Prostate gland (tissue), 2 donors: ENCODE measurements around the gene CARS1.

Source experiments
- POLR2A ChIP-seq: fragments of 450-650 bp; IDR thresholded peaks from one replicate; pipeline ENCODE4 v1.6.1; 2016; ENCODE audit warnings: antibody characterized with exemption, mild to moderate bottlenecking
- TF ChIP-seq, protein P1 (sequence below), 4 experiments: fragments of 200-600 bp in 2 of 4; fragments of 450-650 bp in 2 of 4; sonication (generic) in 2 of 4; IDR thresholded peaks; 1 replicate in 3 of 4; 2 replicates in 1 of 4; pipeline ENCODE4 v1.5.1; 2016 to 2019; ENCODE audit warnings: antibody characterized with exemption in 4 of 4, mild to moderate bottlenecking in 2 of 4, moderate library complexity in 2 of 4

DNA sequence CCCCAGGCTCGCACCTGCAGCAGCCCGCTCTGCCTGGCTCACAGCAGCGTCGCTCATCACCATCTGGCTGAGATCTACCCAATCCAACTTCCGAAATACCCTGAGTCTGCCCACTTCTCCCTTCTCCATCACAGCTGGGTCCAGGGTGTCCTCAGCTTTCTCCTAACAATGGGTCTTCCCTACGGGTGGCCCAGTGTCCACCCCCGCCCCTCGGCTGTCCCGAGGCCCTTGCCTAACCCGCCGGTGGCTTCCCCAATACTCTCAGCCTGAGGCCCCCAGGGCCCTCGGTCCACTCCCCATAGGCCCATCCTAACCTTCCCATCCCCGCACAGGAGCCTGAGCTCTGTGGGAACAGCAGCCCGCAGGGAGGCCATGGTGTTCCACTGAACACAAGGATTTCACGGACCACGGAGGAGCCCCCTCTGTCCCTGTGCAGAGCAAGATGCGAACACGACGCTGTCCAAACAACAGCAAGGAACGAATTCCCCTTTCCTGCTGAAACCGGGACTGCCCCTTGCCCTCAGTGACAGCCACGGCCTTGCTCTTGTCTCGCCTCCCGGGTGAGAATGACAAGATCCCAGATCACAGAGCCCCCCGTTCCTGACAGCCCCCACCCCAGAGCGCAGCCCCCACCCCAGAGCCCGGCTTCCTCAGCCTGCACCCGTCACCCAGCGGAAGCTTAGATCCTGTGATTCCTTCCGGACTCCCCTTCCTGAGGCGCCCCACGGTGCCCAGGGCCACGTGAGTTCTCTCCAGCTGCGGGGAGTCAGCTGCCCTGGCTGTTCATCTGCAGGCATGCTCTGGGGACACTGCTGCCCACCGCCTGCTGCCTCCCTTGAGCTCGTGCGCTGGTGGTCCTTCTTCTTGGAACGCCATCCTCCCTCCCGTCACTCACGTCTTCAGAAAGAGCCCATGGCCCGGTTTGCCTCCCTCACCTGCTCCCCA, 48.8 kb upstream of the CARS1 start:
- TF ChIP-seq POLR2A = no peak
- TF ChIP-seq, protein P1, sequence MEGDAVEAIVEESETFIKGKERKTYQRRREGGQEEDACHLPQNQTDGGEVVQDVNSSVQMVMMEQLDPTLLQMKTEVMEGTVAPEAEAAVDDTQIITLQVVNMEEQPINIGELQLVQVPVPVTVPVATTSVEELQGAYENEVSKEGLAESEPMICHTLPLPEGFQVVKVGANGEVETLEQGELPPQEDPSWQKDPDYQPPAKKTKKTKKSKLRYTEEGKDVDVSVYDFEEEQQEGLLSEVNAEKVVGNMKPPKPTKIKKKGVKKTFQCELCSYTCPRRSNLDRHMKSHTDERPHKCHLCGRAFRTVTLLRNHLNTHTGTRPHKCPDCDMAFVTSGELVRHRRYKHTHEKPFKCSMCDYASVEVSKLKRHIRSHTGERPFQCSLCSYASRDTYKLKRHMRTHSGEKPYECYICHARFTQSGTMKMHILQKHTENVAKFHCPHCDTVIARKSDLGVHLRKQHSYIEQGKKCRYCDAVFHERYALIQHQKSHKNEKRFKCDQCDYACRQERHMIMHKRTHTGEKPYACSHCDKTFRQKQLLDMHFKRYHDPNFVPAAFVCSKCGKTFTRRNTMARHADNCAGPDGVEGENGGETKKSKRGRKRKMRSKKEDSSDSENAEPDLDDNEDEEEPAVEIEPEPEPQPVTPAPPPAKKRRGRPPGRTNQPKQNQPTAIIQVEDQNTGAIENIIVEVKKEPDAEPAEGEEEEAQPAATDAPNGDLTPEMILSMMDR (IDR thresholded peaks at IDR 0.05) = no peak
